Psoas muscle (tissue), 8 donors: ENCODE results near the gene DHRS12. TPM values are rescaled to one million over a fixed set of nuclear protein-coding genes. Genes with fewer than 3 reads are reported as not detected.
A peak's percentile ranks its signal among the peaks of the same experiment; 100 is the strongest.

ENCODE experiments used
- ATAC-seq, 4 donors: fragments of 200-7000 bp; cut with Tn5 transposase; one replicate each; pipeline ENCODE4 v1.9.1; 2020; ENCODE audit warnings: moderate library complexity in 3 of 4, mild to moderate bottlenecking in 2 of 4
- DNase-seq, 2 donors: peaks; one replicate each; pipeline ENCODE4 v3.0.0-alpha.2; 2020
- H3K27ac ChIP-seq: fragments of 200-600 bp; one replicate; pipeline ENCODE4 v1.8.0; 2022
- H3K27me3 ChIP-seq, 3 donors: fragments of 200-600 bp in 1 of 3; one replicate each; pipeline versions ENCODE4 v1.6.1 to v1.8.0; 2013 to 2022; ENCODE audit warnings: low read length in 2 of 3, mild to moderate bottlenecking in 2 of 3, moderate library complexity in 1 of 3; ENCODE audit not compliant: insufficient read depth in 3 of 3
- H3K36me3 ChIP-seq, 2 donors: fragments of 200-600 bp in 1 of 2; one replicate each; pipeline versions ENCODE4 v1.6.1 to v1.8.0; 2013 to 2022; ENCODE audit warnings: low read depth in 1 of 2, mild to moderate bottlenecking in 1 of 2, moderate library complexity in 1 of 2; ENCODE audit not compliant: insufficient read depth in 1 of 2
- H3K4me1 ChIP-seq: fragments of 200-600 bp; one replicate; pipeline ENCODE4 v1.8.0; 2022
- H3K4me3 ChIP-seq: fragments of 200-600 bp; one replicate; pipeline ENCODE4 v1.8.0; 2022; ENCODE audit warnings: mild to moderate bottlenecking
- H3K9me3 ChIP-seq: fragments of 200-600 bp; one replicate; pipeline ENCODE4 v1.8.0; 2022
- WGBS, 3 donors: extraction: QIAGEN DNeasy Blood & Tissue Kit; methylation state at CpG; one replicate each; pipeline versions ENCODE4 v1.1.6 to v1.1.7; 2013; 5-methylcytosine and 5-hydroxymethylcytosine counted together
- intact Hi-C, 2 donors: fragments of 100-400 bp; cut with DNase I; formaldehyde crosslinking; loops; one replicate each; pipeline versions ENCODE4 v1.11.0 to v1.14.2; 2022
- polyA plus RNA-seq, 3 donors: library from polyadenylated mRNA; stranded (reverse); fragments of 200-250 nt; gene quantifications; one replicate each; pipeline ENCODE4 v1.2.3, GENCODE V29; 2013
- total RNA-seq, 4 donors: library from RNA; stranded (reverse); fragmentation: NEBNext Ultra II Directional in 2 of 4; extraction: Animal tissue kit (Norgen Biotek cat#: 25700) in 2 of 4; gene quantifications; one replicate each; pipeline versions ENCODE4 v1.2.1 to v1.2.4, GENCODE V29; 2021 to 2023
- TF ChIP-seq, protein P1 (sequence below): fragments of 200-600 bp; IDR thresholded peaks from one replicate; pipeline ENCODE4 v1.8.0; 2022; ENCODE audit warnings: antibody characterized with exemption
- donor health status: healthy with polysubstance abuse.
- donor health status: DM: no; HTN: no; CAD: no; lungs with moderate emphysema.
- donor health status: Bipolar disorder and iron deficiency.
- donor health status: healthy.
- donor health status: DM: yes; HTN: yes; CAD: no.
- donor health status: DM: no; HTN: no; CAD: no.
- donor health status: DM: no; HTN: no; CAD: no.
- donor health status: DM: yes; HTN: yes; CAD: no.

Gene DHRS12
- total and polyA plus RNA-seq, 7 donors = 3.4 to 10.1 (median 4.9) TPM

GRCh38 chr13:51770160-51770559 is 33.8 kb downstream of the DHRS12 start:
- Histone ChIP-seq H3K4me3 (no peak overlapping the region), H3K27ac (peak overlapping the region; percentile 41), H3K9me3 (no peaks in the 10 kb centered on the region), H3K4me1 (no peaks in the 10 kb centered on the region), H3K36me3 (peaks cover 0 to 18% of the 10 kb centered on the region in 2 donors), H3K27me3 (no peaks in the 10 kb centered on the region)
- intact Hi-C loops = no loop called here
- DNase-seq = no peak
- peak in 1 of 4 donors; percentile 41 for ATAC-seq
- 87 to 98% (median 90%) methylated on average over 6 of the region's 6 CpGs for WGBS, 3 donors
- TF ChIP-seq, protein P1, sequence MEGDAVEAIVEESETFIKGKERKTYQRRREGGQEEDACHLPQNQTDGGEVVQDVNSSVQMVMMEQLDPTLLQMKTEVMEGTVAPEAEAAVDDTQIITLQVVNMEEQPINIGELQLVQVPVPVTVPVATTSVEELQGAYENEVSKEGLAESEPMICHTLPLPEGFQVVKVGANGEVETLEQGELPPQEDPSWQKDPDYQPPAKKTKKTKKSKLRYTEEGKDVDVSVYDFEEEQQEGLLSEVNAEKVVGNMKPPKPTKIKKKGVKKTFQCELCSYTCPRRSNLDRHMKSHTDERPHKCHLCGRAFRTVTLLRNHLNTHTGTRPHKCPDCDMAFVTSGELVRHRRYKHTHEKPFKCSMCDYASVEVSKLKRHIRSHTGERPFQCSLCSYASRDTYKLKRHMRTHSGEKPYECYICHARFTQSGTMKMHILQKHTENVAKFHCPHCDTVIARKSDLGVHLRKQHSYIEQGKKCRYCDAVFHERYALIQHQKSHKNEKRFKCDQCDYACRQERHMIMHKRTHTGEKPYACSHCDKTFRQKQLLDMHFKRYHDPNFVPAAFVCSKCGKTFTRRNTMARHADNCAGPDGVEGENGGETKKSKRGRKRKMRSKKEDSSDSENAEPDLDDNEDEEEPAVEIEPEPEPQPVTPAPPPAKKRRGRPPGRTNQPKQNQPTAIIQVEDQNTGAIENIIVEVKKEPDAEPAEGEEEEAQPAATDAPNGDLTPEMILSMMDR = no peak

DNA sequence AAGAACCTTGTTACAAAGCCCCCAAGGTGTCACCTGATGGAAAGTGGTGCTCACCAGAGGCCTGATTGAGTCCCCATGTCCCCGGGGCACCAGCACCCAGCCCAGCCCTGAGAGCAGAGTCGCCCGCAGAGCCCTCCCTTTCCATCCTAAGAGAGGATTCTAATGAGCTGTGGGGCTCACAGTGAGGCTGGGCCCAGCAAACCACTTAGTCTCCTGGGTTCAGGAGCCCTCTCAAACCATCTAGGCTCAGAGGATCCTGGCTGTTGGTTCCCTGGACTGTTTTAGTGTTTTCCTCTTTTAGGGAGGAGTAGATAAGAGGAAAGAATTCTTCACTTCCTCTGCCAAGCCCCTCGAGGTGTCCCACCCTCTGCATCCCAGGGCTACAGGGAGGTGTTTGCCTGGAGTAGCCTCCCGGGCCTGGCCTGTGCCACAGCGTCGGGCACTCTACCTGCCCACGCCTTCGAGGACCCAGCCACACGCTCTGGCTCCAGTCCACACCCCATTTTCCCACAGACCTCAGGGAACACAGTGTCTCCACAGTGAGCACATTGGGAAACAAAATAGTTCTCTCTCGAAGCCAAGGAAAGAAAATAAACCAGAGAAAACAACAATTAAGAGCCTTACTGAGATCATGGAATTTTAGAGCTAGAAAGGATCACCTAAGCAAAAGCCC is 34.4 kb downstream of the DHRS12 start:
- H3K9me3 ChIP-seq = no peaks in the 10 kb centered on the region
- ATAC-seq (peak in 3 of 4 donors; percentile 58 to 86 (median 70)), DNase-seq (peak; percentile 69 to 84)
- TF ChIP-seq, protein P1 = no peak
- 46 to 67% (median 49%) methylated on average over 11 of the region's 11 CpGs for WGBS, 3 donors
- H3K4me1 ChIP-seq = no peaks in the 10 kb centered on the region
- no peaks in the 10 kb centered on the region for H3K27me3 ChIP-seq
- H3K27ac ChIP-seq = peak overlapping the region; percentile 41
- intact Hi-C loops = no loop called here
- peaks cover 0 to 18% of the 10 kb centered on the region in 2 donors for H3K36me3 ChIP-seq
- no peak overlapping the region for H3K4me3 ChIP-seq

DNA sequence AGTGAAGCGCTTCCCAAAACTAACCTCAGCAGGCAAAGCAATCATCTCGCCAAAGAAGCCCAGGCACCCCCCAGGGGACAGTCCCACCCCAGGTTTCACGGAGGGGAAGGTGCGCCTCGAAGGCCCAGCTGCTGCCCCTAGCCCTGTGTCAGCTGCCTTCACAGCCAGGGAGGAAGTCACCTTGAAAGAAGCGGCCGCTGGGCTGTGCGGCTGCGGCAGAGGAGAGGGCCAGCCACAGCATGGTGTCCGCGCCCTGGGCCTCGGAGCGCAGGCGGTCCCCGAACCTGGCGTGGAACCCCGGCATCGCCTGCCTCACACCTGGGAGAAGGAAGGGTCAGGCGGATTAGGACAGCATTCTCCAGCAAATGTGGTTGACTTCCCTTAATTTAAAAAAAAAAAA is 35.0 kb downstream of the DHRS12 start:
- peaks cover 0 to 18% of the 10 kb centered on the region in 2 donors for H3K36me3 ChIP-seq

GRCh38 chr13:51768378-51768921 is 35.5 kb downstream of the DHRS12 start:
- no peaks in the 10 kb centered on the region for H3K4me1 ChIP-seq
- peaks cover 0 to 14% of the 10 kb centered on the region in 2 donors for H3K36me3 ChIP-seq
- TF ChIP-seq, protein P1 = no peak
- no peaks in the 10 kb centered on the region for H3K9me3 ChIP-seq
- no peak overlapping the region for H3K27ac ChIP-seq
- H3K4me3 ChIP-seq = no peak overlapping the region
- no peak for ATAC-seq
- no peaks in the 10 kb centered on the region for H3K27me3 ChIP-seq
- 73 to 84% (median 73%) methylated on average over 15 of the region's 15 CpGs for WGBS, 3 donors
- DNase-seq = no peak
- intact Hi-C loops = no loop called here

More for the DNA sequence above, 35.0 kb downstream of the DHRS12 start:
- TF ChIP-seq, protein P1 = no peak
- Histone ChIP-seq H3K9me3 (no peaks in the 10 kb centered on the region), H3K4me3 (no peak overlapping the region), H3K4me1 (no peaks in the 10 kb centered on the region), H3K27ac (no peak overlapping the region), H3K27me3 (no peaks in the 10 kb centered on the region)
- no peak for ATAC-seq
- DNase-seq = no peak
- intact Hi-C loops = no loop called here
- WGBS, 3 donors = 92 to 94% (median 92%) methylated on average over 19 of the region's 19 CpGs
